Right lobe of liver (tissue), 4 donors: Measurements from ENCODE around the gene MSH3.

Source experiments
- POLR2A ChIP-seq: fragments of 450-650 bp; IDR thresholded peaks from one replicate; pipeline ENCODE4 v1.6.1; 2017; ENCODE audit warnings: antibody characterized with exemption, mild to moderate bottlenecking
- TF ChIP-seq, protein P1 (sequence below), 4 donors: fragments of 200-600 bp in 3 of 4; fragments of 450-650 bp in 1 of 4; IDR thresholded peaks; one replicate each; pipeline versions ENCODE4 v1.5.1 to v1.8.0; 2016 to 2022; ENCODE audit warnings: antibody characterized with exemption in 4 of 4, mild to moderate bottlenecking in 2 of 4
- donor health status: DM: no; HTN: no; CAD: no.
- donor health status: DM: no; HTN: no; CAD: no.
- donor health status: DM: no; HTN: yes; CAD: no.

GRCh38 chr5:80806929-80807328 is 152.5 kb downstream of the MSH3 start:
- TF ChIP-seq POLR2A, result no peak
- TF ChIP-seq, protein P1, sequence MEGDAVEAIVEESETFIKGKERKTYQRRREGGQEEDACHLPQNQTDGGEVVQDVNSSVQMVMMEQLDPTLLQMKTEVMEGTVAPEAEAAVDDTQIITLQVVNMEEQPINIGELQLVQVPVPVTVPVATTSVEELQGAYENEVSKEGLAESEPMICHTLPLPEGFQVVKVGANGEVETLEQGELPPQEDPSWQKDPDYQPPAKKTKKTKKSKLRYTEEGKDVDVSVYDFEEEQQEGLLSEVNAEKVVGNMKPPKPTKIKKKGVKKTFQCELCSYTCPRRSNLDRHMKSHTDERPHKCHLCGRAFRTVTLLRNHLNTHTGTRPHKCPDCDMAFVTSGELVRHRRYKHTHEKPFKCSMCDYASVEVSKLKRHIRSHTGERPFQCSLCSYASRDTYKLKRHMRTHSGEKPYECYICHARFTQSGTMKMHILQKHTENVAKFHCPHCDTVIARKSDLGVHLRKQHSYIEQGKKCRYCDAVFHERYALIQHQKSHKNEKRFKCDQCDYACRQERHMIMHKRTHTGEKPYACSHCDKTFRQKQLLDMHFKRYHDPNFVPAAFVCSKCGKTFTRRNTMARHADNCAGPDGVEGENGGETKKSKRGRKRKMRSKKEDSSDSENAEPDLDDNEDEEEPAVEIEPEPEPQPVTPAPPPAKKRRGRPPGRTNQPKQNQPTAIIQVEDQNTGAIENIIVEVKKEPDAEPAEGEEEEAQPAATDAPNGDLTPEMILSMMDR (IDR thresholded peaks at IDR 0.05), result no peak
